SK-N-SH (cell line): ENCODE results near the gene ALS2CL.

Experiments
- MEF2A ChIP-seq: IDR thresholded peaks from 2 replicates; pipeline ENCODE4 v1.4.0; 2012; ENCODE audit warnings: low read depth, borderline replicate concordance
- RFX5 ChIP-seq: IDR thresholded peaks from 2 replicates; pipeline ENCODE4 v1.6.1; 2012; ENCODE audit warnings: mild to moderate bottlenecking, improper control_type of control experiment, low read length
- TF ChIP-seq, protein P1 (sequence below): IDR thresholded peaks from 2 replicates; pipeline ENCODE4 v1.4.0; 2012; ENCODE audit warnings: low read depth

DNA sequence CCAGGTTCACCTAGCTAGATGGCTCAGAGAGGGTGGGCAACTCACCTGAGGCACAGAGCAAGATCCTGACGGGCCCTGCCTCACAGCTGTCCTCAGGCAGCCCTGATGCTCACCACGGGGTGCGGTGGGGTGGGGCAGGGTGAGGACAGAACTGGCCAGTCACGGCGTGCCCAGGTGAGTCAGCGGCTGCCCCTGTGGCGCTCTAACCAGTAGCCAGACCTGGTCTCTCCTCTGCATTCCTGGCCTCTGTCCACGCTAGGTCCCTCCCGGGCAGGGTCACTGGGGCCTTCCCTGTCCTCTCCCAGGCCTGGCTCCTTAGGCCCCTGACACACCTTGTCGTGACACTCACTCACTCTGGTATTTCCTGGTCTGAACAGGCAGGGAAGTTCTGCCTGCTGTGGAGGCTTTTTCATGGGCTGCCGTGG is 901 bp downstream of the ALS2CL start:
- TF ChIP-seq, protein P1, sequence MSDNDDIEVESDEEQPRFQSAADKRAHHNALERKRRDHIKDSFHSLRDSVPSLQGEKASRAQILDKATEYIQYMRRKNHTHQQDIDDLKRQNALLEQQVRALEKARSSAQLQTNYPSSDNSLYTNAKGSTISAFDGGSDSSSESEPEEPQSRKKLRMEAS: no peak
- TF ChIP-seq MEF2A (no peak), RFX5 (no peak)
